VCaP (cell line): ENCODE measurements around the gene EMILIN1.
"Not testable (repeated sequence)": the region's sequence is repeated elsewhere in the genome, so short reads cannot be mapped to it uniquely, and the experiment has no call there.

Source experiments
- H3K27ac ChIP-seq: fragments of 450-650 bp; 2 replicates; pipeline ENCODE4 v1.5.1; 2017
- TF ChIP-seq, protein P1 (sequence below): fragments of 450-650 bp; conservative IDR thresholded peaks from 2 replicates; pipeline ENCODE4 v1.5.1; 2017; ENCODE audit warnings: mild to moderate bottlenecking, moderate library complexity

The EMILIN1 gene

GRCh38 chr2:27070653-27071276, 7.7 kb upstream of the EMILIN1 start:
- TF ChIP-seq, protein P1, sequence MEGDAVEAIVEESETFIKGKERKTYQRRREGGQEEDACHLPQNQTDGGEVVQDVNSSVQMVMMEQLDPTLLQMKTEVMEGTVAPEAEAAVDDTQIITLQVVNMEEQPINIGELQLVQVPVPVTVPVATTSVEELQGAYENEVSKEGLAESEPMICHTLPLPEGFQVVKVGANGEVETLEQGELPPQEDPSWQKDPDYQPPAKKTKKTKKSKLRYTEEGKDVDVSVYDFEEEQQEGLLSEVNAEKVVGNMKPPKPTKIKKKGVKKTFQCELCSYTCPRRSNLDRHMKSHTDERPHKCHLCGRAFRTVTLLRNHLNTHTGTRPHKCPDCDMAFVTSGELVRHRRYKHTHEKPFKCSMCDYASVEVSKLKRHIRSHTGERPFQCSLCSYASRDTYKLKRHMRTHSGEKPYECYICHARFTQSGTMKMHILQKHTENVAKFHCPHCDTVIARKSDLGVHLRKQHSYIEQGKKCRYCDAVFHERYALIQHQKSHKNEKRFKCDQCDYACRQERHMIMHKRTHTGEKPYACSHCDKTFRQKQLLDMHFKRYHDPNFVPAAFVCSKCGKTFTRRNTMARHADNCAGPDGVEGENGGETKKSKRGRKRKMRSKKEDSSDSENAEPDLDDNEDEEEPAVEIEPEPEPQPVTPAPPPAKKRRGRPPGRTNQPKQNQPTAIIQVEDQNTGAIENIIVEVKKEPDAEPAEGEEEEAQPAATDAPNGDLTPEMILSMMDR, result no peak
- H3K27ac ChIP-seq, result peak overlapping the region; percentile 85

DNA sequence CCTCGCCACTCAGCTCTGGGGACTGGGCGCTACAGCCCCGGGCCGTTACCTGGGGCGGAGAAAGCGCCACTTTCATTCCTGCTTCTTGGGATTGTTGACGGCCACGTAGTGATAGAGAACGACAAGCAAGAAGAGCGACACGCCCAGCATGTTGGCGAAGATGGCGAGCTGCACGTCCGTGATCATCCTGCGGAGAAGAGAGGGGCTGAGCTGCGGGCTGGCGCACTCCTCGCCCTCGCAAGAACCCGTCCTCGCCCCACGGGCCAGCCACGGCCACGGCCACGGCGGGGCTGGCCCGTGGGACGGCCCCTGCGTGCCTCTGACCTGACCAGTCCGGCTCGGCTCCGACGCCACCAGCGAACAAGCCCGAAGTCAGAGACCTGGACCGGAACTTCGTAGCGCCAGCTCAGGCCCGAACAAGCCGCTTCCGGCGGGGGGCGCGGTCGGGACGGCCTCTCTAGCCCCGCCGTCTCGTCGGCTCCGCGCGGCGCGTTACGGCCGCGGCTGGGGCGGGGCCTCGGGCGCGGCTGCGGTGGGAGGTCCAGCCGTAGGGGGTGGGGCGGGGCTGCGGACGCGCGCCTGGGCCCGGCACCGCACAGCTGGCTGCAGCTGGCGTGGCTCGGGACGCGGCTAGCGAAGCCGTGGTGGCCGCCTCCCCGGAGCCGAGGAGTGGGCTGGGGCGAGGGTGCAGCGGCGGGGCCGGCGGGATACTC, 7.0 kb upstream of the EMILIN1 start, which contains the start of gene OST4:
TSS of gene OST4 (minus strand) at position 378 of the 713 bp plus-strand sequence.
- peak within 1 kb of the TSS; percentile 85 for H3K27ac ChIP-seq
- TF ChIP-seq, protein P1, result no peak

DNA sequence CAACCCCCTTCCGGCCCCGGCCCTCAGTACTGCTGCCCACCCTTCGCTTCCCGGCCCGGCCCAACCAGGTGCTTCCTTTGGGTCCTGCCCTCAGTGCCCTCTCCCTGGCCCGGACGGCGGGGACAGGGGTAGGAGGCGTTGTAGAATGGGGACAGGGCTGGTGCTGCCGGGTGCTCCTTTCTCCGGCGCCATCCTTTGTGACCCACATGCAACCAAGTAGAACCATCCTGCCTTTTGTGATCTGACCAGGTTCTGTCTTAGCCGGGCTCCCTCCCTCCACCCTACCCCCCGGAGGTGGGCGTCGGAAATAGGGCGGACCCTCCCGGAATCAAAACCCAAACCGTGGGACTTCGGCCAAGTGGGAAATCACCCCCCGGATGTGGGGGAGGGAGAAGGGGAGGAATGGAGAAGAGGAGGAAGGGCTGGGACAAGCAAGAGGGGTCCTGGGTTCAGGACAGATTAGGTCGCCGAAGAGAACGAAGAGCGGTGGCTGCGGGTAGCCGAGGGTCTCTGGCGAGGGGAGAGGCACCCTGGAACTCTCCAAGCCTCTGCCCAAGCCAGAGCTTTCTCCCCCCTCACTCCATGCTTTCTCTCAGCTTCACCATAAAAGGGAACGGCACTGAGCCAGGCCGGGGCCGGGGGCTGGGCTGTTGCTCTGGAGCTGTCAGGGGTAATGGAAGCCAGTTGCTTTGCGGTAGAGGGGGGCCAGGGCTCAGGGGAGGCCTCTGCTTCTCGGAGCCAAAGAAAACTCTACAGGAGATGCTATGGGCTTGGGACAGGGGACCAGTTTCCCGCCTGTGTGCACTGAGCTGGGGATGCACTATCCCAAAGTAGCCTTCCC, 6.2 kb upstream of the EMILIN1 start:
- peak overlapping the region; percentile 85 for H3K27ac ChIP-seq

DNA sequence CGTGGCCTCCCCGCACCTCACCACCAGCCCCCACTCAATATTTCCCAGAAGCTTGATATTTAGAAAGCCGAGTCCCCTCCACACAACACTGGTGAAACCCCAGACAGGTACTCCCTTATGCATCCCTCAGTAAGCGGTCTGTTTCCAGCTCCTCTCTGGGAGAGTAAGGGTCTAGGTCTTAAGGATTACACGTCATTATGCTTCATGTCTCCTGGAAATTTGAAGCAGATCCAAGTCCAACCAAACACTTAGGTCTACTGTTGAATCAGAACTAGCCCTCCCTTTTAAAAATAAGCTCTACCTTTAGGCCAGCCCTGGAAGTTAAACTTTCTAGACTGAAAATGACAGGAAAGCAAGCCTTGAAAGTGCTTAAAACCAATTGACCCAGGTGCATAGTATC, 5.5 kb upstream of the EMILIN1 start:
- H3K27ac ChIP-seq, result no peak overlapping the region

More for the DNA sequence above, 6.2 kb upstream of the EMILIN1 start:
- TF ChIP-seq, protein P1, result no peak

GRCh38 chr2:27073782-27074181, 4.6 kb upstream of the EMILIN1 start:
- no peak overlapping the region for H3K27ac ChIP-seq
- TF ChIP-seq, protein P1, result no peak

More for the DNA sequence above, 5.5 kb upstream of the EMILIN1 start:
- TF ChIP-seq, protein P1, result no peak

DNA sequence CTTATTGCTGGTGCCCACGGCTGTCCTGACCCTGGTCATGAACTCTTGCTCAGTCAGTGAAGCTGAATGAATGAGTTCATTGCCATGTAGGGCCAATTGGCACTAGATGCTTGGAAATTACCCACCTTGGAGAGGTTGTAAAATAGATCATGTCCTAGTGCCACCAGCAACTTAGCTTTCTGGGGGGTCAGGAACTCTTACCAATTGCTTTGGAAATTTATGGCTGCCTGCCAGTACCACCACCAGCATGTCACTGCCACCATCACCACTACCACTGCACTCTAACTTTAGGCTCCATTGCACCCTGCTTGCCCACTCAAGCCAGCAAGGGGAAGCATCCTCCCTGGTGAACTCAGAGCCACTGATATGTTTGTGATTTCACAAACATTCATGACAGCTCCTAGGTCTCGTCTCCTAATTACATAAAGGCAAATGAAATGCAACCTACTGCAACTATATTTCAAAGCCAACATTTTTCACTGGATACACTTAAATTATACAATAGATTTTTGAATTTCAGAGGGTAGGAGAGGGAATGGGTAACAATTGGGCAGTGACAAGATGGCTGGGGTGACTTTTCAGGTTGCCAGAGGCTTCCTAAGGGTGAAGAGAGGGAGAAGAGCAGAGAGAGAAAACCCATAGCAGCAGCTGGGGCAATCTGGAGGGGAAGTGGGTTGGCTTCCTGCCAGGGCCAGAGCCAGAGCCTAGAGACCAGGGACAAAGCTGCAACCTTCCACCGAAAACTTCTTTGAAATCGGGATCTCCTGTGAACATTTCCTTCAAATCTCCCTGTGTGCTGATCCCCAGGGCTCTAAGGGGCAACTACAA, 3.5 kb upstream of the EMILIN1 start:
- H3K27ac ChIP-seq, result no peak overlapping the region
- TF ChIP-seq, protein P1, result no peak

- H3K27ac ChIP-seq, result not testable (repeated sequence)
Measured at GRCh38 chr2:27075566-27075871, 2.9 kb upstream of the EMILIN1 start.
